DOHH2 (cell line): ENCODE data around the gene TIMM23.

Experiments
- H3F3A ChIP-seq: fragments of 200-600 bp; sonication (generic), shearing (Covaris generic); 2 replicates; pipeline ENCODE4 v1.6.0; 2016; ENCODE audit warnings: antibody characterized with exemption, mild to moderate bottlenecking; ENCODE audit not compliant: control insufficient read depth, insufficient read depth
- H3K27ac ChIP-seq: fragments of 200-600 bp; sonication (generic); 2 replicates; pipeline ENCODE4 v1.5.1; 2014; ENCODE audit warnings: low read depth, mild to moderate bottlenecking, low read length, moderate library complexity
- H3K27me3 ChIP-seq: fragments of 200-600 bp; sonication (generic); 2 replicates; pipeline ENCODE4 v1.6.1; 2014; ENCODE audit warnings: mild to moderate bottlenecking, low read length, mixed read lengths; ENCODE audit not compliant: control insufficient read depth
- H3K36me3 ChIP-seq: fragments of 200-600 bp; sonication (generic); 2 replicates; pipeline ENCODE4 v1.6.1; 2014; ENCODE audit warnings: mild to moderate bottlenecking, low read length, moderate library complexity, mixed read lengths; ENCODE audit not compliant: control insufficient read depth
- H3K4me1 ChIP-seq: fragments of 200-600 bp; sonication (generic); 2 replicates; pipeline ENCODE4 v1.6.1; 2014; ENCODE audit warnings: mild to moderate bottlenecking, low read length, mixed read lengths; ENCODE audit not compliant: control insufficient read depth
- H3K4me2 ChIP-seq: fragments of 200-600 bp; sonication (generic); 2 replicates; pipeline ENCODE4 v1.6.0; 2014; ENCODE audit warnings: mild to moderate bottlenecking, low read length, moderate library complexity
- H3K4me3 ChIP-seq: fragments of 200-600 bp; sonication (generic); 2 replicates; pipeline ENCODE4 v1.5.1; 2014; ENCODE audit warnings: mild to moderate bottlenecking, low read length, mixed read lengths
- H3K79me2 ChIP-seq: fragments of 200-600 bp; sonication (generic); 2 replicates; pipeline ENCODE4 v1.6.1; 2014; ENCODE audit warnings: mild to moderate bottlenecking, low read length, mixed read lengths; ENCODE audit not compliant: control insufficient read depth
- H3K9me2 ChIP-seq: fragments of 200-600 bp; sonication (generic); replicated peaks from 2 replicates; pipeline ENCODE4 v1.6.1; 2014; ENCODE audit warnings: mild to moderate bottlenecking, low read length, mixed read lengths; ENCODE audit not compliant: control insufficient read depth
- H3K9me3 ChIP-seq: fragments of 200-600 bp; sonication (generic); 2 replicates; pipeline ENCODE4 v1.6.1; 2014; ENCODE audit warnings: antibody characterized with exemption, low read length, mixed read lengths; ENCODE audit not compliant: control insufficient read depth, insufficient read depth
- H4K20me1 ChIP-seq: fragments of 200-600 bp; sonication (generic); 2 replicates; pipeline ENCODE4 v1.6.0; 2014; ENCODE audit warnings: low read depth, mild to moderate bottlenecking, antibody characterized with exemption, low read length, moderate library complexity; ENCODE audit not compliant: control insufficient read depth, insufficient read depth
- CTCF ChIP-seq: fragments of 200-600 bp; sonication (generic); IDR thresholded peaks from one replicate; pipeline ENCODE4 v1.5.1; 2014; ENCODE audit warnings: antibody characterized with exemption, mild to moderate bottlenecking, low read depth, low read length; ENCODE audit not compliant: poor library complexity, severe bottlenecking
- EZH2phosphoT487 ChIP-seq: fragments of 200-600 bp; sonication (generic); IDR thresholded peaks from 2 replicates; pipeline ENCODE4 v1.6.1; 2017; ENCODE audit warnings: borderline replicate concordance, mild to moderate bottlenecking, antibody characterized with exemption, low read length, moderate library complexity, mixed read lengths

The TIMM23 gene

GRCh38 chr10:46005383-46005782 is 33.1 kb downstream of the TIMM23 start:
- no peak overlapping the region for H3K4me2 ChIP-seq
- no peak for TF ChIP-seq EZH2phosphoT487
- no peak for TF ChIP-seq CTCF
- H3K27ac ChIP-seq = no peak overlapping the region
- H3K4me1 ChIP-seq = no peaks in the 10 kb centered on the region
- peaks cover 32% of the 10 kb centered on the region for H3F3A ChIP-seq
- H3K9me2 ChIP-seq = no peaks in the 10 kb centered on the region
- H4K20me1 ChIP-seq = no peaks in the 10 kb centered on the region
- no peak overlapping the region for H3K4me3 ChIP-seq
- no peaks in the 10 kb centered on the region; the same call in 1 of the 2 replicates for H3K79me2 ChIP-seq
- H3K36me3 ChIP-seq = peaks cover 99% of the 10 kb centered on the region
- H3K27me3 ChIP-seq = no peaks in the 10 kb centered on the region
- H3K9me3 ChIP-seq = no peaks in the 10 kb centered on the region

- no peaks in the 10 kb centered on the region for H3K4me1 ChIP-seq
- no peaks in the 10 kb centered on the region for H3K27me3 ChIP-seq
- no peak overlapping the region for H3K4me3 ChIP-seq
- H3K79me2 ChIP-seq = no peaks in the 10 kb centered on the region; the same call in 1 of the 2 replicates
- H3K27ac ChIP-seq = no peak overlapping the region
- peaks cover 99% of the 10 kb centered on the region for H3K36me3 ChIP-seq
- no peaks in the 10 kb centered on the region for H3K9me3 ChIP-seq
- H4K20me1 ChIP-seq = no peaks in the 10 kb centered on the region
- no peaks in the 10 kb centered on the region for H3K9me2 ChIP-seq
- no peak for TF ChIP-seq EZH2phosphoT487
- TF ChIP-seq CTCF = no peak
- peaks cover 30% of the 10 kb centered on the region for H3F3A ChIP-seq
- H3K4me2 ChIP-seq = no peak overlapping the region
Observed at GRCh38 chr10:46006219-46006618, 33.9 kb downstream of the TIMM23 start.

- Histone ChIP-seq H3K27ac (no peak overlapping the region), H3F3A (peaks cover 11% of the 10 kb centered on the region), H3K27me3 (no peaks in the 10 kb centered on the region), H3K79me2 (peaks cover 39% of the 10 kb centered on the region), H3K4me2 (no peak overlapping the region), H3K4me1 (no peaks in the 10 kb centered on the region), H3K36me3 (peaks cover 93% of the 10 kb centered on the region), H3K4me3 (no peak overlapping the region), H3K9me3 (no peaks in the 10 kb centered on the region), H3K9me2 (no peaks in the 10 kb centered on the region), H4K20me1 (peaks cover 11% of the 10 kb centered on the region)
- TF ChIP-seq CTCF (no peak), EZH2phosphoT487 (no peak)
Observed at GRCh38 chr10:46012746-46013145, 40.5 kb downstream of the TIMM23 start.

GRCh38 chr10:46014206-46014605 is 41.9 kb downstream of the TIMM23 start:
- no peaks in the 10 kb centered on the region for H3K9me3 ChIP-seq
- H3F3A ChIP-seq = peaks cover 2% of the 10 kb centered on the region; the same call in 1 of the 2 replicates
- H3K27ac ChIP-seq = no peak overlapping the region
- no peak overlapping the region for H3K4me2 ChIP-seq
- peaks cover 54% of the 10 kb centered on the region for H3K79me2 ChIP-seq
- no peaks in the 10 kb centered on the region for H3K27me3 ChIP-seq
- peaks cover 20% of the 10 kb centered on the region for H4K20me1 ChIP-seq
- H3K4me1 ChIP-seq = peaks cover 6% of the 10 kb centered on the region
- peaks cover 91% of the 10 kb centered on the region for H3K36me3 ChIP-seq
- TF ChIP-seq CTCF (no peak), EZH2phosphoT487 (no peak)
- no peaks in the 10 kb centered on the region for H3K9me2 ChIP-seq
- no peak overlapping the region for H3K4me3 ChIP-seq
